Measurements from ENCODE around the gene SAMD14. TPM values are rescaled to one million over a fixed set of nuclear protein-coding genes. Genes with fewer than 3 reads are reported as not detected.

The SAMD14 gene
- total RNA-seq, 2 experiments from 2014 or later = 0.47 to 1.3 TPM

- Mint-ChIP-seq H3K4me1 (ENCODE audit: low read depth) (peaks cover 18% of the 10 kb centered on the region), H3K36me3 (ENCODE audit: low read depth) (no peaks in the 10 kb centered on the region), H3K27me3 (no peaks in the 10 kb centered on the region), H3K9me3 (no peaks in the 10 kb centered on the region), H3K4me3 (no peak overlapping the region), H3K27ac (no peak overlapping the region)
- POLR2A ChIA-PET = no interaction called here
- TF ChIP-seq, protein P1, sequence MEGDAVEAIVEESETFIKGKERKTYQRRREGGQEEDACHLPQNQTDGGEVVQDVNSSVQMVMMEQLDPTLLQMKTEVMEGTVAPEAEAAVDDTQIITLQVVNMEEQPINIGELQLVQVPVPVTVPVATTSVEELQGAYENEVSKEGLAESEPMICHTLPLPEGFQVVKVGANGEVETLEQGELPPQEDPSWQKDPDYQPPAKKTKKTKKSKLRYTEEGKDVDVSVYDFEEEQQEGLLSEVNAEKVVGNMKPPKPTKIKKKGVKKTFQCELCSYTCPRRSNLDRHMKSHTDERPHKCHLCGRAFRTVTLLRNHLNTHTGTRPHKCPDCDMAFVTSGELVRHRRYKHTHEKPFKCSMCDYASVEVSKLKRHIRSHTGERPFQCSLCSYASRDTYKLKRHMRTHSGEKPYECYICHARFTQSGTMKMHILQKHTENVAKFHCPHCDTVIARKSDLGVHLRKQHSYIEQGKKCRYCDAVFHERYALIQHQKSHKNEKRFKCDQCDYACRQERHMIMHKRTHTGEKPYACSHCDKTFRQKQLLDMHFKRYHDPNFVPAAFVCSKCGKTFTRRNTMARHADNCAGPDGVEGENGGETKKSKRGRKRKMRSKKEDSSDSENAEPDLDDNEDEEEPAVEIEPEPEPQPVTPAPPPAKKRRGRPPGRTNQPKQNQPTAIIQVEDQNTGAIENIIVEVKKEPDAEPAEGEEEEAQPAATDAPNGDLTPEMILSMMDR (IDR thresholded peaks at IDR 0.05) = no peak
- ATAC-seq = no peak
- DNase-seq = no peak
- intact Hi-C loops (cut with micrococcal nuclease) = no loop called here
- CTCF ChIA-PET = interaction anchor here (1.6 to 2.2 kb wide), 2 partner anchors 14 to 16 kb away, joined by 5 to 6 read pairs; no protein-coding TSS in a partner anchor
These were observed 29.0 kb downstream of the SAMD14 start for GRCh38 chr17:50100921-50101345.

GRCh38 chr17:50100480-50100883, 29.5 kb downstream of the SAMD14 start:
- no peak for ATAC-seq
- Mint-ChIP-seq H3K27ac (no peak overlapping the region), H3K9me3 (no peaks in the 10 kb centered on the region), H3K4me3 (no peak overlapping the region), H3K36me3 (ENCODE audit: low read depth) (no peaks in the 10 kb centered on the region), H3K4me1 (ENCODE audit: low read depth) (peaks cover 22% of the 10 kb centered on the region), H3K27me3 (no peaks in the 10 kb centered on the region)
- no peak for DNase-seq
- CTCF ChIA-PET = interaction anchor here (1.6 to 2.2 kb wide), 3 partner anchors 13 to 17 kb away, joined by 5 to 10 read pairs (median 6); no protein-coding TSS in a partner anchor
- POLR2A ChIA-PET = interaction anchor here (1.0 kb wide), 1 partner anchor 13 kb away, joined by 3 read pairs; no protein-coding TSS in a partner anchor
- intact Hi-C loops (cut with micrococcal nuclease) = no loop called here
- TF ChIP-seq, protein P1 (IDR thresholded peaks at IDR 0.05) = no peak

GRCh38 chr17:50099003-50099402, 31.0 kb downstream of the SAMD14 start:
- H3K4me1 Mint-ChIP-seq (ENCODE audit: low read depth) = peaks cover 33% of the 10 kb centered on the region
- ATAC-seq = no peak
- no peaks in the 10 kb centered on the region for H3K36me3 Mint-ChIP-seq (ENCODE audit: low read depth)
- H3K4me3 Mint-ChIP-seq = no peak overlapping the region
- no peaks in the 10 kb centered on the region for H3K27me3 Mint-ChIP-seq
- H3K9me3 Mint-ChIP-seq = no peaks in the 10 kb centered on the region
- no peak overlapping the region for H3K27ac Mint-ChIP-seq
- intact Hi-C loops (cut with micrococcal nuclease) = no loop called here
- ChIA-PET CTCF (interaction anchor here (1.0 to 3.8 kb wide), 4 partner anchors 12 to 53 kb away, joined by 3 to 19 read pairs (median 8); no protein-coding TSS in a partner anchor), POLR2A (interaction anchor here (1.0 kb wide), 1 partner anchor 43 kb away, joined by 3 read pairs; the partner anchor contains the start of gene ITGA3)
- TF ChIP-seq, protein P1 (IDR thresholded peaks at IDR 0.05) = no peak
- DNase-seq = no peak

GRCh38 chr17:50098583-50098982, 31.4 kb downstream of the SAMD14 start:
- Mint-ChIP-seq H3K9me3 (no peaks in the 10 kb centered on the region), H3K27me3 (no peaks in the 10 kb centered on the region), H3K4me1 (ENCODE audit: low read depth) (peaks cover 33% of the 10 kb centered on the region), H3K36me3 (ENCODE audit: low read depth) (no peaks in the 10 kb centered on the region), H3K4me3 (no peak overlapping the region), H3K27ac (no peak overlapping the region)
- CTCF ChIA-PET = interaction anchor here (1.0 to 3.8 kb wide), 5 partner anchors 11 to 199 kb away, joined by 3 to 19 read pairs (median 6); no protein-coding TSS in a partner anchor
- no peak for DNase-seq
- intact Hi-C loops (cut with micrococcal nuclease) = no loop called here
- TF ChIP-seq, protein P1 (IDR thresholded peaks at IDR 0.05) = no peak
- POLR2A ChIA-PET = interaction anchor here (1.0 kb wide), 1 partner anchor 42 kb away, joined by 3 read pairs; the partner anchor contains the start of gene ITGA3
- no peak for ATAC-seq

DNA sequence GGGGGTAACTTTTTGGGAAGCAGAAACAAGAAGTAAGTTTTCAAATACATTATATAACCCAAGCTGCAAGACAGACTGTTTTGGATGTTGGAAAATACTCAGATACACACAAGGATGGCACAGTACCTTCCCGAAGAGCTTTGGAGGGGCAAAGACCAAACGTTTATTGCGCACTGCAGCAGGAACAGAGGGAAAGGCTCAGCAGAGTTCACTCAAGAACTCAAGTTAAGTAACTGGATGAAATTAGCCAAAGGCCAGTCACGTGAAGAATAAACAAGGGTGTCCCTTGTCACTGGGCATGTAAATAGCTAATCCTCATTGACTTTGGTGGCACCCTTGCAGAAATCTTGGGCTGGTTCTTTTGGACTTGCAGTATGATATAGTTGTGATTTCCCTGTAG, 32.0 kb downstream of the SAMD14 start:
- ChIA-PET CTCF (interaction anchor here (0.9 to 3.8 kb wide), 6 partner anchors 10 to 199 kb away, joined by 3 to 19 read pairs (median 6); no protein-coding TSS in a partner anchor), POLR2A (interaction anchor here (1.3 kb wide), 1 partner anchor 14 kb away, joined by 3 read pairs; no protein-coding TSS in a partner anchor)
- H3K27ac Mint-ChIP-seq = no peak overlapping the region
- H3K27me3 Mint-ChIP-seq = no peaks in the 10 kb centered on the region
- no peak for ATAC-seq
- H3K4me1 Mint-ChIP-seq (ENCODE audit: low read depth) = peaks cover 33% of the 10 kb centered on the region
- DNase-seq = no peak
- no peak overlapping the region for H3K4me3 Mint-ChIP-seq
- TF ChIP-seq, protein P1 (IDR thresholded peaks at IDR 0.05) = no peak
- no peaks in the 10 kb centered on the region for H3K9me3 Mint-ChIP-seq
- intact Hi-C loops (cut with micrococcal nuclease) = no loop called here
- no peaks in the 10 kb centered on the region for H3K36me3 Mint-ChIP-seq (ENCODE audit: low read depth)

All from activated CD8-positive, alpha-beta T cell treated with anti-CD3 and anti-CD28 coated beads for 36 hours (primary cell).